ENCODE measurements around the gene CORO2A.

CORO2A gene

GRCh38 chr9:98192503-98193335 lies at the start of gene CORO2A:
Gene CORO2A (minus strand): TSS chr9:98192637. CDS start chr9:98157660, 34,977 bp downstream.
- peak in 1 of 2 experiments; percentile 57 for DNase-seq

- no peak for DNase-seq
Observed at GRCh38 chr9:98241357-98242300, 49.2 kb upstream of the CORO2A start.

GRCh38 chr9:98240475-98240874 lies 48.0 kb upstream of the CORO2A start:
- DNase-seq = no peak

GRCh38 chr9:98236901-98237487 lies 44.6 kb upstream of the CORO2A start:
- no peak for DNase-seq

- no peak for DNase-seq
Observed at GRCh38 chr9:98235126-98235525, 42.7 kb upstream of the CORO2A start.

GRCh38 chr9:98234245-98234825 lies 41.9 kb upstream of the CORO2A start:
- no peak for DNase-seq

GRCh38 chr9:98232926-98233325 lies 40.5 kb upstream of the CORO2A start:
- no peak for DNase-seq

GRCh38 chr9:98231770-98232478 lies 39.5 kb upstream of the CORO2A start:
- no peak for DNase-seq

- no peak for DNase-seq
Observed at GRCh38 chr9:98230789-98231188, 38.4 kb upstream of the CORO2A start.

- no peak for DNase-seq
Observed at GRCh38 chr9:98230304-98230703, 37.9 kb upstream of the CORO2A start.

- DNase-seq = no peak
Observed at GRCh38 chr9:98229620-98230019, 37.2 kb upstream of the CORO2A start.

- no peak for DNase-seq
Observed at GRCh38 chr9:98229090-98229395, 36.6 kb upstream of the CORO2A start.

- DNase-seq = no peak
Observed at GRCh38 chr9:98228392-98229089, 36.1 kb upstream of the CORO2A start.

- no peak for DNase-seq
Observed at GRCh38 chr9:98227883-98228282, 35.4 kb upstream of the CORO2A start.

GRCh38 chr9:98226957-98227356 lies 34.5 kb upstream of the CORO2A start:
- DNase-seq = no peak

GRCh38 chr9:98226516-98226915 lies 34.1 kb upstream of the CORO2A start:
- no peak for DNase-seq

- peak in 1 of 2 experiments; percentile 12 for DNase-seq
Observed at GRCh38 chr9:98225015-98225442, 32.6 kb upstream of the CORO2A start.

GRCh38 chr9:98222885-98223691 lies 30.7 kb upstream of the CORO2A start:
- no peak for DNase-seq

- no peak for DNase-seq
Observed at GRCh38 chr9:98220911-98221310, 28.5 kb upstream of the CORO2A start.

GRCh38 chr9:98219794-98220370 lies 27.4 kb upstream of the CORO2A start:
- no peak for DNase-seq

GRCh38 chr9:98219364-98219716 lies 26.9 kb upstream of the CORO2A start:
- DNase-seq = no peak
